ENCODE results near the gene FAM118A.
"Not testable (repeated sequence)": the region's sequence is repeated elsewhere in the genome, so short reads cannot be mapped to it uniquely, and the experiment has no call there.

Gene FAM118A

GRCh38 chr22:45281010-45281409 lies 28.7 kb upstream of the FAM118A start:
- no peak for FAIRE-seq
- no peak for DNase-seq (ENCODE audit: low spot score)

DNA sequence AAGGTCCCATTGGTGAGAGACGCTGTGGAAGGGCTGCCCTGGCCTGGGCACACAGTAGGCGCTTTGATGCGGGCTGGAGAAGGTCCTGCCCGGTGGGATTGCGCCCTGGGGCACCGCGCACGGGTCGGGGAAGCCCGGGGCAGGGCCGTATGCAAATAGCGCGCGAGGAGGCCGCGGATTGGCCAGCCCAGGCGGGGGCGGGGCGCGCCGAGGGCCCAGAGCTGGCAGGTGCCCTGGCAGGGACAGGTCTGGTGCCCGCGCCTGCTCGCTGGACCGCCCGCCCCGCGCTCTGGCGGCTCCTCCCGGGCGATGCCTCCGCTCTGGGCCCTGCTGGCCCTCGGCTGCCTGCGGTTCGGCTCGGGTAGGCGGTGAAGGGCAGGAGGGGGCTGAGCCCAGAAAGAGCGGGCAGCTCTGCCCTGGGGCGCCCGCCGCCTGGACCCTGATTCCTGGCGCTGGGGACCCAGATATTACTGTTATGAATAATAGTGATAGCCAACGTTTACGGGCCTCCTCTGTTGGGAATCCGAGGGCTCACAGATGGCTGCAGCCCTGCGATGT lies 24.9 kb upstream of the FAM118A start, which contains the start of gene UPK3A:
Gene UPK3A (plus strand): TSS at position 245 of the 558 bp plus-strand sequence. CDS start 65 bp downstream, at position 310.
- DNase-seq (ENCODE audit: low spot score) (no peak), FAIRE-seq (no peak)

DNA sequence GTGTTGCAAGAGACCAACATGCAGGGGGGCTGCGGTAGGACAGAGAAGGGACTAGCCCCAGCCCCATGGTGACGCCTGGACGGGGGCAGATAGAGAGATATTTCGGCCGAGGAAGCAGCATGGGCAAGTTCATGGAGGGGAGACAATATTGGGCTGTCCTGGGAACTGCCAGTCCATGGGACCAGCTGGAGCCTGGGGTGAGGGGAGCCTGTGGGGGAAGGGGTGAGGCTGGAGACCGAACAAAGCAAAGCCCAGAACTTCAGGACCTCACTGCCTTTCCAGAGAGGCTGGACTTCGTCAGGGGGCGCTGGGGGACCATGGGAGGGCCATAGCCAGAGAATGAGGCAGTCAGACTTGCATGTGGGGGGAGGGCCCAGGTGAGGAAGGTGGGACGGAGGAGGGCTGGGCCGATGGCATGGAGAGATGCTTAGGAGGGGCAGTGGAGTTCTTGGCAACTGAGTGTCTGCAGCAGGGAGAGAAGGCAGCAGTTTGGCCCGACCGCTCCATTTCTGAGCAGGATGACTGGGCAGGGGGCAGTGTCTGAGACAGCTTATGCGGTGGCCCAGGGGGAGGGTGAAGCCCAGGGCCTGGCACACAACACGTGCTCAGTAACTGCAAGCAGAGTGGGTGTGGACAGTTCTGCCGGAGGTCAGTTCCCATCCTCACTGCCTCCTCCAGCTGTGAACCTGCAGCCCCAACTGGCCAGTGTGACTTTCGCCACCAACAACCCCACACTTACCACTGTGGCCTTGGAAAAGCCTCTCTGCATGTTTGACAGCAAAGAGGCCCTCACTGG lies 24.3 kb upstream of the FAM118A start:
- DNase-seq (ENCODE audit: low spot score) (no peak), FAIRE-seq (no peak)

GRCh38 chr22:45286854-45287551 lies 22.7 kb upstream of the FAM118A start:
- DNase-seq (ENCODE audit: low spot score) (no peak), FAIRE-seq (peak; percentile 55)

- no peak for DNase-seq (ENCODE audit: low spot score)
- FAIRE-seq = peak; percentile 98
These were observed 19.3 kb upstream of the FAM118A start for GRCh38 chr22:45290410-45290936.

GRCh38 chr22:45291061-45291930 lies 18.4 kb upstream of the FAM118A start:
- DNase-seq (ENCODE audit: low spot score) = no peak
- peak; percentile 100 for FAIRE-seq

DNA sequence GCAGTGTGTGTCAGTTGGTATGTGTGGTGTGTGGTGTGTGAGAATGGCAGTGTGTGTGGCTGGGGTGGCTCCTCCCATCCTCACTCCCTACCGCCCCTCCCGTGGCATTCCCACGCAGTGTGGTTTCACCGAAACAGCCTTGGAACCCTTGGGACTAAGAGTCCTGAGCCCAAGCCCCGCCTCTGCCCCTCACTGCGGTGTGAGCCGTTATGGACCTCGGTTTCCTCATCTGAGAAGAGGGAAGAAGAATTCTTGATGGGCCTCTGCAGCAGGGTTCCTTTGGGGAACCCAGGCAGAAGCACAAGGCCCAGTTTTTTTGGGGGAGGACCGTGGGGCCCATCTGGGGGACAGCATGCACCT lies 17.8 kb upstream of the FAM118A start:
- FAIRE-seq (no peak), DNase-seq (ENCODE audit: low spot score) (no peak)

DNA sequence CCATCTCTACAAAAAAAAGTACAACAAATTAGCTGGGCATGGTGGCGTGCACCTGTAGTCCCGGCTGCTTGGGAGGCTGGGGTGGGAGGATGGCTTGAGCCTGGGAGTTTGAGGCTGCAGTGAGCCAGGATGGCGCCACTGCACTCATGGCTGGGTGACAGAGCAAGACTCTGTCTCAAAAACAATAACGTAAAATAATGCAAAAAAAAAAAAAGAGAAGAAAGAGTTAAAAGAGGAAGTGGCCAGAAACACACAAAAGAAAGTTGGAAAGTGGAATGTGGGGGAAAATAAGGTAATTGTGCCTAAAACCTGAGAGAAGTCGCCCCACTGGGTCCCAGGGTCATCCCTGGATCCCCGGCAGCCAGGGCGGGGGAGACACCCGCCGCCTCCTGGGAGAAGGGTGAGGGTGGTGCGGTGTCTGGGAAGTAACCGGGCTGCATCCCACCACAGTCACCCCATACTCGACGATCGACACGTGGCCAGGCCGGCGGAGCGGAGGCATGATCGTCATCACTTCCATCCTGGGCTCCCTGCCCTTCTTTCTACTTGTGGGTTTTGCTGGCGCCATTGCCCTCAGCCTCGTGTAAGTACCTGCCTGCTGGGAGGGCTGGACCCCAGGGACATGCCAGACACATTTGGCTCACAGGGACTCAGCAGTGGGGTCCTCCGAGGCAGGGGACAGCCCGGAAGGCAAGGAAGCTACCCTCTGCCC lies 16.8 kb upstream of the FAM118A start:
- FAIRE-seq (peak; percentile 72), DNase-seq (ENCODE audit: low spot score) (no peak)

GRCh38 chr22:45294030-45294429 lies 15.7 kb upstream of the FAM118A start:
- DNase-seq (ENCODE audit: low spot score) = no peak
- no peak for FAIRE-seq

- not testable (repeated sequence) for DNase-seq (ENCODE audit: low spot score); FAIRE-seq
These were observed 14.7 kb upstream of the FAM118A start for GRCh38 chr22:45295004-45295403.

DNA sequence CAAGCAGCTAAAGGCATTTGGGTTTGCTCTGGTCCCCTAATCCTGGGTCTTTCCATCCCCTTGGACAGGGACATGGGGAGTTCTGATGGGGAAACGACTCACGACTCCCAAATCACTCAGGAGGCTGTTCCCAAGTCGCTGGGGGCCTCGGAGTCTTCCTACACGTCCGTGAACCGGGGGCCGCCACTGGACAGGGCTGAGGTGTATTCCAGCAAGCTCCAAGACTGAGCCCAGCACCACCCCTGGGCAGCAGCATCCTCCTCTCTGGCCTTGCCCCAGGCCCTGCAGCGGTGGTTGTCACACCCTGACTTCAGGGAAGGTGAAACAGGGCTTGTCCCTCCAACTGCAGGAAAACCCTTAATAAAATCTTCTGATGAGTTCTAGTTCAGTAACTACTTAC lies 14.2 kb upstream of the FAM118A start:
- FAIRE-seq (no peak), DNase-seq (ENCODE audit: low spot score) (no peak)

- DNase-seq (ENCODE audit: low spot score) (no peak), FAIRE-seq (no peak)
These were observed 13.0 kb upstream of the FAM118A start for GRCh38 chr22:45296628-45297297.

- DNase-seq (ENCODE audit: low spot score) (no peak), FAIRE-seq (no peak)
These were observed 10.7 kb upstream of the FAM118A start for GRCh38 chr22:45298934-45299505.

DNA sequence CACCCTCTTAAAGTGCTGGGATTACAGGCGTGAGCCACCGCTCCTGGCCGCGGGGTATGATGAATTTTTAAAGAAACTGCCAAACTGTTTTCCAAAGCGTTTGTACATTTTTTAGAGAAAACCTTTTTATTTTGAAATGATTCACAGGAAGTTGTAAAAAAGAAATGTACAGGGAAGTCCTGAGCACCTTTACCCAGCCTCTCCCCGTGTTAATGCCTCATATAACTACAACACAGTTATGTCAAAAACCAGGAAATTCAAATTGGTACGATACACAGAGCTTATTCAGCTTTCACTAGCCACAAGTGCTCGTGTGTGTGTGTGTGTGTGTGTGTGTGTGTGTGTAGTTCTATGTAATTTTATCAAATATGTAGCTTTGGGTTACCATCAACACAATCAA lies 7.0 kb upstream of the FAM118A start:
- FAIRE-seq = no peak
- DNase-seq (ENCODE audit: low spot score) = no peak

DNA sequence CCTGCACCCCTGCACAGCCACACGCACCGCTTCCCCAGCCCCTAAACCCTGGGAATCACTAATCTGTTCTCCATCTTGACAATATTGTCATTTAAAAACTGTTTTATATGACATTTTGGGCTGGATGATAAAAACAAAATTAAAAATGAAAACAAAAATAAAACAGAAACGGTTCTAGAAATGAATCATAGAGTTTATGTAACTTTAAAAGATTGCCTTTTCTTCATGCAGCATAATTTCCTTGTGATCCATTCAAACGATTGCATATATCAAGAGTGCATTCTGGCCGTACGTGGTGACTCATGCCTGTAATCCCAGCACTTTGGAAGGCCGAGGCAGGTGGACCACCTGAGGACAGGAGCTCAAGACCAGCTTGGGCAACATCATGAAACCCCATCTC lies 6.6 kb upstream of the FAM118A start:
- no peak for FAIRE-seq

DNA sequence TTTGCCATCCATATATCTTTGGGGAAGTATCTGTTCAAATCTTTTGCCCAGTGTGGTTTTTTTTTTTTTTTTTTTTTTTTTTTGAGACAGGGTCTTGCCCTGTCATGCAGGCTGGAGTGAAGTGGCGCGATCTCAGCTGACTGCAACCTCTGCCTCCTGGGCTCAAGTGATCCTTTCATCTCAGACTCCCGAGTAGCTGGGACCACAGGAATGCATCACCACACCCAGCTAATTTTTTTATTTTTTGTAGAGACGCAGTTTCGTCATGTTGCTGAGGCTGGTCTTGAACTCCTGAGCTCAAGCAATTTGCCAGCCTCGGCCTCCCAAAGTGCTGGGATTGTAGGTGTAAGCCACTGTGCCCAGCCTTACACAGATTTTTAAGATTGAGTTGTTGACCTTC lies 4.8 kb upstream of the FAM118A start:
- FAIRE-seq (no peak), DNase-seq (ENCODE audit: low spot score) (no peak)

More for the DNA sequence above, 6.6 kb upstream of the FAM118A start:
- DNase-seq (ENCODE audit: low spot score) = no peak

DNA sequence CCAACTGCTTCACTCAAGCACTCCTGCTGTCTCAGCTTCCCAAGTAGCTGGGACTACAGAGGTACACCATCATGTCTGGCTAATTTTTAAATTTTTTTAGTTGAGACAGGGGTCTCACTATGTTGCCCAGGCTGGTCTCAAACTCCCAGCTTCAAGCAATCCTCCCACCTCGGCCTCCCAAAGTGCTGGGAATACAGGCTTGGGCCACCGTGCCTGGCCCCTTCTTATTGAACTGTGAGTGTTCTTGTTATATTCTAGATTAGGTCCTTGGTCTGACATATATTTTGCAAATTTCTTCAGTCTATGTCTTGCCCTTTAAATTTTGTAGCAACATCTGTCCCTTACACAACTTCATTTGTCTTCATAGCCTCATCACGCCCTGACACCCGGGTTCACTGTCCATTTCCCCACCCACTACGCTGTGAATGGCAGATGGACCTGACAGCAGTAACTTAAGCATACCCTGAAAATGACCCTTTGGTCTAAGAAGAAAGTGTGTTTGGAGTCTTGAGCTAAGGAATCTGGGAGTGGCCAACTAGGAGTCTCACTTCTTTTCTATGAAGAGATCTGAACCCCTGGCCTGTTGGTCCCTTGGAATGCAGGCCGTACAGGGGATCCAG lies 4.2 kb upstream of the FAM118A start:
- no peak for FAIRE-seq

GRCh38 chr22:45306139-45306538 lies 3.6 kb upstream of the FAM118A start:
- FAIRE-seq = no peak
- DNase-seq (ENCODE audit: low spot score) = no peak

More for the DNA sequence above, 4.2 kb upstream of the FAM118A start:
- DNase-seq (ENCODE audit: low spot score) = no peak

DNA sequence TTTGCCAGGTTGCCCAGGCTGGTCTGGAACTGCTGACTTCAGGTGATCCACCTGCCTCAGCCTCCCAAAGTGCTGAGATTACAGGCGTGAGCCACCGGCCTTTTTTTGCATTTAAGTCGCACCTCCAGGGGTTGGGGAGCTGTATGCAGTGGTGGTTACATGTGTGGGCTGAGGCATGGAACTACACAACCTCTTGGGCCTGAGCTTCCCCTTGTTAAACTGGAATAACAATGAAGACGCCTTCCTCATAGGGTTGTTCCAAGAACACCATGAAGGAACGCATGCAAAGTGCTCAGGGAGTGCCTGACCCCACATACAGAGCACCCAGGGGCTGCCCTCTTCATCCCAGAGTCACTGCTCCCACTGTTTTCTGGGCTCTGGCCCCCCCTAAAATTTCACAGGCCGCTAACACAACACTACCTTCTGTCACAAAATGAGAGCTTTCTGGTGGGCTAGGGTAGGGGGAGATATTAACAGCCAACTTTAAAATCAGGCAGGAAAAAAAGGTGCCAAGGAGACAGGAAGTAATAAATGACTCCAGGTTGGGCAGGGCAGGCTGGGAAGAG lies 1.3 kb upstream of the FAM118A start:
- FAIRE-seq = no peak
- no peak for DNase-seq (ENCODE audit: low spot score)

Data from urothelium cell line (cell line).